ENCODE measurements around the gene CGB7. TPM values are rescaled to one million over a fixed set of nuclear protein-coding genes. Genes with fewer than 3 reads are reported as not detected.

The CGB7 gene
- total RNA-seq, 1 donor from 2014 or later, result not detected

DNA sequence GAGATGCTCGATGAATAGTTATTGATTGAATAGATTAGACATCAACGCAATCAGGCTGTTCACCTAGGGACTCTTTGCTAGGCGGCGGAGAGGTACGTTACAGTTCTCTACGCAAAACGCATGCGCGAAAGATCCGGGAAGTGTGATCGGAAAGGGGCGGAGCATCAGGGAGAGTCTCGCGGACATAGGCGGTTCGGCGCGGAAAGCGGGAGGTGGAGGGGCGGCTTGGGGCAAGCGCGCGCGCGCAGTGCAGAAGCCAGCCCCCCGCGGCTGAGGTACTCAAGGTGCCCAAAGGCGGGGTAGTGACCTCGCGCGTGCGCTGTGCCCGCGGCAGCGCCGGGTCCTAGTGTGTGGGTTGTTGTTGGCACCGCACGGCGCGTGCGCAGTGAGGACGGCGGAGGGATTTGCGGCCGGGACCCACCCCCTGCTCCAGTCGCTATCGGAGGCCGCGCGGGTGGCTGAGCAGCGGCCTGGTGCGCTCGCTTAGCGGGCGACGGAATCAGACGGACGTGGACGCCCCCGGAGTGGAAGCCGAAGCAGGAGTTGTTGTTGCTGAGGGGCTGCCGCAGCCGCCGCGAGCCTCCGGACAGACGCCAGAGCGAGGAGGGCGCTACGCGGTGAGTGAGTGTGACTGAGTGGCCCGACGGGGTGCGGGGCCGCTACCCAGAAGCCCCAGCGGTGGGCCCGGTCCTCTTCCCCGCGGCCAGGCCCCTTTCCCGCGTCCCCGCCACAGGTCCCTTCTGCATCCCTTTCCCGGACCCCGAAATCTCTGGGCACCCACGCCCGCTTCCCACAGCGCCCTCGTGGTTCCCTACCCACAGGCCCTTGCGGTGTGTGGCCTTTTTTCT, 27.7 kb upstream of the CGB7 start, which contains the start of gene SNRNP70:
TSS of gene SNRNP70 (plus strand) at position 432 of the 848 bp plus-strand sequence. CDS start 964 bp downstream, outside the sequence.
- TF ChIP-seq, protein P1, sequence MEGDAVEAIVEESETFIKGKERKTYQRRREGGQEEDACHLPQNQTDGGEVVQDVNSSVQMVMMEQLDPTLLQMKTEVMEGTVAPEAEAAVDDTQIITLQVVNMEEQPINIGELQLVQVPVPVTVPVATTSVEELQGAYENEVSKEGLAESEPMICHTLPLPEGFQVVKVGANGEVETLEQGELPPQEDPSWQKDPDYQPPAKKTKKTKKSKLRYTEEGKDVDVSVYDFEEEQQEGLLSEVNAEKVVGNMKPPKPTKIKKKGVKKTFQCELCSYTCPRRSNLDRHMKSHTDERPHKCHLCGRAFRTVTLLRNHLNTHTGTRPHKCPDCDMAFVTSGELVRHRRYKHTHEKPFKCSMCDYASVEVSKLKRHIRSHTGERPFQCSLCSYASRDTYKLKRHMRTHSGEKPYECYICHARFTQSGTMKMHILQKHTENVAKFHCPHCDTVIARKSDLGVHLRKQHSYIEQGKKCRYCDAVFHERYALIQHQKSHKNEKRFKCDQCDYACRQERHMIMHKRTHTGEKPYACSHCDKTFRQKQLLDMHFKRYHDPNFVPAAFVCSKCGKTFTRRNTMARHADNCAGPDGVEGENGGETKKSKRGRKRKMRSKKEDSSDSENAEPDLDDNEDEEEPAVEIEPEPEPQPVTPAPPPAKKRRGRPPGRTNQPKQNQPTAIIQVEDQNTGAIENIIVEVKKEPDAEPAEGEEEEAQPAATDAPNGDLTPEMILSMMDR (IDR thresholded peaks at IDR 0.05; ENCODE audit: unreplicated experiment), result no peak
- peaks cover 22% of the 10 kb centered on the region for H3K4me1 Mint-ChIP-seq (ENCODE audit: unreplicated experiment)
- H3K36me3 Mint-ChIP-seq (ENCODE audit: low read depth, unreplicated experiment), result peaks cover 27% of the 10 kb centered on the region
- peaks cover 9% of the 10 kb centered on the region for H3K27me3 Mint-ChIP-seq (ENCODE audit: unreplicated experiment)
- H3K4me3 Mint-ChIP-seq (ENCODE audit: unreplicated experiment), result peak within 1 kb of the TSS; percentile 100
- no peaks in the 10 kb centered on the region for H3K9me3 Mint-ChIP-seq (ENCODE audit: unreplicated experiment)
- peak within 1 kb of the TSS; percentile 95 for H3K27ac Mint-ChIP-seq (ENCODE audit: unreplicated experiment)
- peak; percentile 100 for DNase-seq (ENCODE audit: low spot score)

DNA sequence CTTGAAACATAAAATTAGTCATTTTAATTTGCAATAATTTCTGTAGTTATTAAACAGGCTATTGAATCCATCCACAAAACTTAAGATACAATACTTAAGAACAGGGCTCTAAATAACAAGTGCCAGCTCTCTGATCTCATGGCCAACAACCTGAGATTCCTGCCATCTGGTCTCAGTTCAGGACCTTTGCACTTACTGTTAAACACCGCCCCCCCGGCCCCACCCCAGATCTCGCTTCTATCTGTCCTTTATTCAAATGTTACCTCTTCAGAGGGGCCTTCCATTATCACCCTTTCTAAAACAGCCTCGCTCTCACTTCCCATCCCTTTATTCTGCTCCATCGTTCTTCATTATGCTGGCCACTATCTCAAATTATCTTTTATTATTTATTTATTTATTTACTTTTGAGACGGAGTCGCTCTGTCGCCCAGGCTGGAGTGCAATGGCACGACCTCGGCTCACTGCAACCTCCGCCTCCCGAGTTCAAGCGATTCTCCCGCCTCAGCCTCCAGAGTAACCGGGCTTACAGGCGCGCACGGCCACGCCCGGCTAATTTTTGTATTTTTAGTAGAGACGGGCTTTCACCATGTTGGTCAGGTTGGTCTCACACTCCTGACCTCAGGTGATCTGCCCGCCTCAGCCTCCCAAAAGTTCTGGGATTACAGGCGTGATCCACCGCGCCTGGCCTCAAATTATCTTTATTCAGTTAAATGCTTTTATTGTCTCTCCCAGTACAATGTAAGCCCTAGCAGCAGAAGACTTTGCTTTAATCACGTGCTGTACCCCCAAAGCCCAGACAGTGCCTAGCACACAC, 26.9 kb upstream of the CGB7 start:
- peak overlapping the region; percentile 95 for H3K27ac Mint-ChIP-seq (ENCODE audit: unreplicated experiment)

DNA sequence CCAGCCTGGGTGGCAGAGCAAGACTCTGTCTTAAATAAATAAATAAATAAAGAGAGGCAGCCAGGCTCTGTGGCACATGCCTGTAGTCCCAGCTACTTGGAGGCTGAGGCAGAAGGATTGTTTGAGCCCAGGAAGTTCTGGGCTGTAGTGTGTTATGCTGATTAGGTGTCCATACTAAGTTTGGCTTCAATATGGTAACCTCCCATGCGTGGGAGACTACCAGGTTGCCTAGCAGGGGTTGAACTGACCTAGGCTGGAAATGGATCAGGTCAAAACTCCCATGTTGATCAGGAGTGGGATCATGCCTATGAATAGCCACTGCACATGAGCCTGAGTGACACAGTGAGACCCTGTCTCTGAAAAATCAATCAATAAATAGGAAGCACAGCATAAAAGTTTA, 23.7 kb upstream of the CGB7 start:
- no peaks in the 10 kb centered on the region for H3K9me3 Mint-ChIP-seq (ENCODE audit: unreplicated experiment)
- H3K4me3 Mint-ChIP-seq (ENCODE audit: unreplicated experiment), result no peak overlapping the region
- no peak for DNase-seq (ENCODE audit: low spot score)
- H3K27me3 Mint-ChIP-seq (ENCODE audit: unreplicated experiment), result peaks cover 11% of the 10 kb centered on the region
- peaks cover 10% of the 10 kb centered on the region for H3K4me1 Mint-ChIP-seq (ENCODE audit: unreplicated experiment)
- no peak overlapping the region for H3K27ac Mint-ChIP-seq (ENCODE audit: unreplicated experiment)
- TF ChIP-seq, protein P1 (IDR thresholded peaks at IDR 0.05; ENCODE audit: unreplicated experiment), result no peak
- H3K36me3 Mint-ChIP-seq (ENCODE audit: low read depth, unreplicated experiment), result peaks cover 8% of the 10 kb centered on the region

More for the DNA sequence above, 26.9 kb upstream of the CGB7 start:
- H3K27me3 Mint-ChIP-seq (ENCODE audit: unreplicated experiment), result peaks cover 9% of the 10 kb centered on the region
- no peaks in the 10 kb centered on the region for H3K9me3 Mint-ChIP-seq (ENCODE audit: unreplicated experiment)
- peaks cover 24% of the 10 kb centered on the region for H3K36me3 Mint-ChIP-seq (ENCODE audit: low read depth, unreplicated experiment)
- H3K4me3 Mint-ChIP-seq (ENCODE audit: unreplicated experiment), result peak overlapping the region; percentile 100
- no peak for DNase-seq (ENCODE audit: low spot score)
- peaks cover 20% of the 10 kb centered on the region for H3K4me1 Mint-ChIP-seq (ENCODE audit: unreplicated experiment)
- TF ChIP-seq, protein P1 (IDR thresholded peaks at IDR 0.05; ENCODE audit: unreplicated experiment), result no peak

DNA sequence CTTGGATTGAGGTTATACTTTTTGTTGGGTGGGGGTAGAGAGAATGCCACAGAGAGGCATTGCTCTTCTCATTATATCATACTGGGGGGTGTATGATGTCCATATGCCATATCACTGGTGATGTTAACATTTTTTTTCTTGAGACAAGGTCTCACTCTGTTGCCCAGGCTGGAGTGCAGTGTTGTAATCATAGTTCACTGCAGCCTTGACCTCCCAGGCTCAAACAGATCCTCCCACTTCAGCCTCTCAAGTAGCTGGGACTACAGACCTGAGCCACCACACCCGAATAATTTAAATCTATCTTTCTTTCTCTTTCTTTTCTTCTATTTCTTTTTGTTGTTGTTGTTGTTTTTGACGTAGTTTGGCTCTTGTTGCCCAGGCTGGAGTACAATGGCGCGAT, 22.8 kb upstream of the CGB7 start:
- DNase-seq (ENCODE audit: low spot score), result no peak
- H3K27me3 Mint-ChIP-seq (ENCODE audit: unreplicated experiment), result peaks cover 8% of the 10 kb centered on the region
- no peaks in the 10 kb centered on the region for H3K9me3 Mint-ChIP-seq (ENCODE audit: unreplicated experiment)
- H3K4me1 Mint-ChIP-seq (ENCODE audit: unreplicated experiment), result peaks cover 5% of the 10 kb centered on the region
- no peak overlapping the region for H3K4me3 Mint-ChIP-seq (ENCODE audit: unreplicated experiment)
- TF ChIP-seq, protein P1 (IDR thresholded peaks at IDR 0.05; ENCODE audit: unreplicated experiment), result no peak
- H3K27ac Mint-ChIP-seq (ENCODE audit: unreplicated experiment), result peak overlapping the region; percentile 76
- H3K36me3 Mint-ChIP-seq (ENCODE audit: low read depth, unreplicated experiment), result peaks cover 3% of the 10 kb centered on the region

Measured in endothelial cell (in vitro differentiated cells).